ENCODE data around the gene PKP2. TPM values are rescaled to one million over a fixed set of nuclear protein-coding genes. Genes with fewer than 3 reads are reported as not detected.
A peak's percentile ranks its signal among the peaks of the same experiment; 100 is the strongest.

Gene PKP2
- total and polyA plus RNA-seq, 11 donors = 111 to 576 (median 368) TPM

DNA sequence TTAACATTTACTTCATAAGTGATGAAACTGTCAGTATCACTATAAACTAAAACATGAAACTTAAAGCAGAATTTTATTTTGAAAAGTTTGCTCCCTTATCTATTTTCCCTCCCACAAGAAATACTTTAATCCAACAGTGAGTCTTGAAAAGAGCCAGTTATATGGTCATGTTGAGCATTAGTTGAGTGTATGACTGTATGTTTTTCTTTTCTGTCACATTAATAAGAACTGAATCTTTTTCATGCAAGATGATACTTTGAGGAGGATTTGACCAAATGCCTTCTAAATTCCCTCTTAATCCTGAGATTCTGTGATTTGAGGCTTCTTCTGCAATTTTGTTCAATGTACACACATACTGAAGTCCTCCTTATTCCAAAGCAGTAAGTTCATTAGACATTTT lies 107.1 kb downstream of the PKP2 start:
- no peak for DNase-seq
- intact Hi-C loops (cut with DNase I) = loop anchor here in 1 of 10 donors (10.0 kb wide), 1 partner anchor 105 kb away; the partner anchor contains the start of gene PKP2

DNA sequence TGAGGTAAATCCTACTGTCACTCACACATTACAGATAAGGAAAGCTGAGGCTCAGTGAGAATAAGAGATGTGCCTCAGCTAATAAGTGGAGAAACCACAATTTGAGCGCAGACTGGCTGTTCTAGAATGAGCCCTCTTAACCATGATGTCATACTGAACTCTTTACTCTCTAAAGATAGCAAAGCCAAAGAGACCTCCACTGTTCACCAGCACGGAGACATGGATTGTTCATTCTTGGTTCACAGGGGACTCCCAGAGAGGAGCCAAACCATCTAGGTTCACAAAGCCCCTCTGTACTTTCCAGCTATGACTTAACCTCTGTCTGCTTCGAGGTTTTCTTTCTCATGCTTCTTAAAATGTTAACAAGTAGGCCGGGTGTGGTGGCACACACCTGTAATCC lies 108.2 kb downstream of the PKP2 start:
- H3K4me1 ChIP-seq = peaks cover 0 to 6% (median 0%) of the 10 kb centered on the region in 12 donors
- TF ChIP-seq POLR2A (IDR thresholded peaks at IDR 0.05) (no peak), CTCF (IDR thresholded peaks at IDR 0.05) (no peak)
- no peaks in the 10 kb centered on the region for H3K9me3 ChIP-seq
- intact Hi-C loops (cut with DNase I) = loop anchor here in 1 of 10 donors (10.0 kb wide), 1 partner anchor 106 kb away; the partner anchor contains the start of gene PKP2
- peaks cover 0 to 40% (median 5%) of the 10 kb centered on the region in 9 donors for H3K36me3 ChIP-seq
- no peak overlapping the region for H3K4me3 ChIP-seq
- no peak overlapping the region for H3K27ac ChIP-seq
- H3K27me3 ChIP-seq = no peaks in the 10 kb centered on the region
- ATAC-seq = no peak
- no peak for DNase-seq
- 76 to 87% (median 84%) methylated on average over 4 of the region's 4 CpGs for WGBS, 4 donors

More for the DNA sequence above, 107.1 kb downstream of the PKP2 start:
- no peak for TF ChIP-seq POLR2A (IDR thresholded peaks at IDR 0.05)
- TF ChIP-seq CTCF (IDR thresholded peaks at IDR 0.05) = no peak
- no peak for ATAC-seq
- Histone ChIP-seq H3K4me3 (no peak overlapping the region), H3K27me3 (no peaks in the 10 kb centered on the region), H3K36me3 (peaks cover 0 to 40% (median 5%) of the 10 kb centered on the region in 9 donors), H3K9me3 (no peaks in the 10 kb centered on the region), H3K27ac (no peak overlapping the region), H3K4me1 (peaks cover 0 to 13% (median 0%) of the 10 kb centered on the region in 12 donors)

DNA sequence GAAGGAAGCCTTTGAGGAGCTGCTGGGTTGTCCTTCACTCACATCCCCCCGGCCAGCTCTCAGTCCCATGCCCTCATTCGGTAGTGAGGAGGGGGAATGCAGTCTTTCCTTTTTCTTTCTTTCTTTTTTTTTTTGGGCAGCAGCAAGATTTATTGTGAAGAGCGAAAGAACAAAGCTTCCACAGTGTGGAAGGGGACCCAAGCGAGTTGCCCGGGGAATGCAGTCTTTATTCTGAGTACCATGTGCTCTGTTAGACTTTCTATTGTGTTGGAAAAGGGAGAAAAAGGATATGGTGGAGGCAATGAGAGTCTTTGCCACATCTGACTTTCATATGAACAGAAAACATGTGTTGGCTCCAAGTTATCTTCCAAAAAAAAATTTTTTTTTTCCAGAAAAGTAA lies 111.0 kb downstream of the PKP2 start:
- 85 to 92% (median 89%) methylated on average over 5 of the region's 5 CpGs for WGBS, 4 donors
- Histone ChIP-seq H3K27me3 (no peaks in the 10 kb centered on the region), H3K36me3 (peaks cover 0 to 15% (median 0%) of the 10 kb centered on the region in 9 donors), H3K27ac (no peak overlapping the region), H3K4me1 (peaks cover 0 to 5% (median 0%) of the 10 kb centered on the region in 12 donors), H3K9me3 (no peaks in the 10 kb centered on the region), H3K4me3 (no peak overlapping the region)
- peak in 1 of 4 donors; percentile 12 for ATAC-seq
- DNase-seq = no peak
- intact Hi-C loops (cut with DNase I) = loop anchor here in 1 of 10 donors (10.0 kb wide), 1 partner anchor 109 kb away; the partner anchor contains the start of gene PKP2
- TF ChIP-seq POLR2A (IDR thresholded peaks at IDR 0.05) (no peak), CTCF (IDR thresholded peaks at IDR 0.05) (no peak)

GRCh38 chr12:32783029-32783428 lies 113.5 kb downstream of the PKP2 start:
- WGBS, 4 donors = 56 to 63% (median 58%) methylated on average over 3 of the region's 3 CpGs
- H3K4me3 ChIP-seq = no peak overlapping the region
- H3K9me3 ChIP-seq = no peaks in the 10 kb centered on the region
- no peak for ATAC-seq
- TF ChIP-seq CTCF (IDR thresholded peaks at IDR 0.05) = no peak
- TF ChIP-seq POLR2A (IDR thresholded peaks at IDR 0.05) = no peak
- no peak overlapping the region for H3K27ac ChIP-seq
- H3K36me3 ChIP-seq = peaks cover 0 to under 1% (median 0%) of the 10 kb centered on the region in 9 donors
- no peak for DNase-seq
- intact Hi-C loops (cut with DNase I) = loop anchor here in 1 of 10 donors (10.0 kb wide), 1 partner anchor 112 kb away; the partner anchor contains the start of gene PKP2
- H3K4me1 ChIP-seq = no peaks in the 10 kb centered on the region
- H3K27me3 ChIP-seq = no peaks in the 10 kb centered on the region
